ENCODE measurements around the gene AHDC1.
"Not testable (repeated sequence)": the region's sequence is repeated elsewhere in the genome, so short reads cannot be mapped to it uniquely, and the experiment has no call there.

The AHDC1 gene

GRCh38 chr1:27539901-27540861, 63.8 kb downstream of the AHDC1 start:
- in situ Hi-C loops (cut with MboI; ENCODE audit: low sequenced_read_pairs): no loop called here

DNA sequence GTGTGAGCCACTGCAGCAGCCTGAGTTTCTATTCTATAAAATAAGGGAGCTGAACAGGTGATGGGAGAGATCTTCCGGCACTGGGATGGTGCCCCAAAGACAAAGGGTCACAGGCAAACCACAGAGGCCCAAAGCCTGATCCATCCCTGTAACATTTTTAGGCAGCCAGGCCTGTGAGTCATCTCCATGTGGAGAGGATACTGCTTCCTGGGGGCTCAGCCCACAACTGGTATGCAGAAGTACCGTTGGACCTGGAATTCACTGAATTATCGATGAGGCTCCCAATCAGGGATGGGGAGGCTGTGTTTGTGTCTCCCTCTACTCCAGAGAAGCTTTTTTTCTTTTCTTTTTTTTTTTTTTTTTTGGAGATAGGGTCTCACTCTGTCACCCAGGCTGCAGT, 65.2 kb downstream of the AHDC1 start:
- in situ Hi-C loops (cut with MboI; ENCODE audit: low sequenced_read_pairs): no loop called here

DNA sequence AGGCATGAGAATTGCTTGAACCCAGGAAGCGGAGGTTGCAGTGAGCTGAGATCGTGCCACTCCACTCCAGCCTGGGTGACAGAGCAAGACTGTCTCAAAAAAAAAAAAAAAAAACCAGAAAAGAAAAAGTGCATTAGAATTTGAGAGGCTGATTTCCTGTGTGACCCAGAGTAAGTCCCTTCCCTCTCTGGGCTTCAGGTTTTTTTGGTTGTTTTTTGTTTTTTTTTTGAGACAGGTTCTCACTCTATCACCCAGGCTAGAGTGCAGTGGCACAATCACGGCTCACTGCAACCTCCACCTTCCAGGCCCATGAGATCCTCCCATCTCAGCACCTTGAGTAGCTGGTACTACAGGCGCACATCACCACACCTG, 65.7 kb downstream of the AHDC1 start:
- in situ Hi-C loops (cut with MboI; ENCODE audit: low sequenced_read_pairs): not testable (repeated sequence)

- in situ Hi-C loops (cut with MboI; ENCODE audit: low sequenced_read_pairs): no loop called here
Observed at GRCh38 chr1:27536767-27537166, 67.2 kb downstream of the AHDC1 start.

- in situ Hi-C loops (cut with MboI; ENCODE audit: low sequenced_read_pairs): no loop called here
Observed at GRCh38 chr1:27536010-27536757, 67.8 kb downstream of the AHDC1 start.

DNA sequence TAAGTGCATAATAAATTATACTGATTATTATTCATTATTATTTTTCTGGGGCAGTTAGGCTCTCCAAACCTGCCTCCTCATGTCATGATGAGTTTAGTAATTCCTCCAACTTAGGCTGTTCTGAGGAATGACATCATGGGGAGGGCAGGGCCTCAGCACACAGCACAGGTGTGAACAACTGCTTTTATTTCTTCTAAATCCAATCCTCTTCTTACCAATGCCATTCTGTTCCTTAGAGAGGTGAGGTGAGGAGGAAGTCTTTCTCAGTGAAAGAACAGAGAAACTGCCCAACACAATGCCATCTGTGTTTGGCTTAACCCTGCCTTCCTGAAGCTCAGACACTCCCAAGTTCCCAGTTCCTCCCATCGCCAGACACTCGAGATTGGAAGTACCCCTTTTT, 68.6 kb downstream of the AHDC1 start:
- in situ Hi-C loops (cut with MboI; ENCODE audit: low sequenced_read_pairs): no loop called here

- in situ Hi-C loops (cut with MboI; ENCODE audit: low sequenced_read_pairs): no loop called here
Observed at GRCh38 chr1:27531959-27532685, 71.8 kb downstream of the AHDC1 start.

DNA sequence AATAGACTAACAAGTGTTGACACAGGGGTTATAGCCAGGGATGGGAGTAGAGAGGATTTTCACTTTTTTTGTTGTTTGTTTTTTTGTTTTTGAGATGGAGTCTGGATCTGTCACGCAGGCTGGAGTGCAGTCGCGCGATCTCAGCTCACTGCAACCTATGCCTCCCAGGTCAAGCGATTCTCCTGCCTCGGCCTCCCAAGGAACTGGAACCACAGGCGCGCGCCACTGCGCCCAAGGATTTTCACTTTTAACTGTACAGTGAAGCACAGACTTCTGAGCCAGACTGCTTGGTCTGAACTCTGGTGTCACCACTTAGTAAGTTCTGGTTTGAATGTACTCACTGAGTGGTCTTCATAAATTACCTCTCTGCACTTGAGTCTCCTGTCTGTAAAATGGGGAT, 73.8 kb downstream of the AHDC1 start:
- in situ Hi-C loops (cut with MboI; ENCODE audit: low sequenced_read_pairs): no loop called here

DNA sequence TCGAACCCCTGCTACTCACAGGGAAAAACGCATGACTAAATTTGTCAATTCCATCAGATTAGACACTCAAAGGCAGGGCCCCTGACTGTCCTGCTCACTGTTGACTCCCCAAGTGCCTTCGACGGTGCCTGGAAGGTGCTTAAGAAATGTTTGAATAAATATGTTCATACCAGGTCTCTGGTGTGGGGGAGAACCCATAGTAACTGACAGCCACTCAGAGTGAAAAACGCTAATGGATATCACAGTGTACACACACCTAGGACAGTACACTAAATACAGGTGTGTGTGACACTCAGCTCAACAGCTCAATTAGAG, 74.3 kb downstream of the AHDC1 start:
- in situ Hi-C loops (cut with MboI; ENCODE audit: low sequenced_read_pairs): no loop called here

DNA sequence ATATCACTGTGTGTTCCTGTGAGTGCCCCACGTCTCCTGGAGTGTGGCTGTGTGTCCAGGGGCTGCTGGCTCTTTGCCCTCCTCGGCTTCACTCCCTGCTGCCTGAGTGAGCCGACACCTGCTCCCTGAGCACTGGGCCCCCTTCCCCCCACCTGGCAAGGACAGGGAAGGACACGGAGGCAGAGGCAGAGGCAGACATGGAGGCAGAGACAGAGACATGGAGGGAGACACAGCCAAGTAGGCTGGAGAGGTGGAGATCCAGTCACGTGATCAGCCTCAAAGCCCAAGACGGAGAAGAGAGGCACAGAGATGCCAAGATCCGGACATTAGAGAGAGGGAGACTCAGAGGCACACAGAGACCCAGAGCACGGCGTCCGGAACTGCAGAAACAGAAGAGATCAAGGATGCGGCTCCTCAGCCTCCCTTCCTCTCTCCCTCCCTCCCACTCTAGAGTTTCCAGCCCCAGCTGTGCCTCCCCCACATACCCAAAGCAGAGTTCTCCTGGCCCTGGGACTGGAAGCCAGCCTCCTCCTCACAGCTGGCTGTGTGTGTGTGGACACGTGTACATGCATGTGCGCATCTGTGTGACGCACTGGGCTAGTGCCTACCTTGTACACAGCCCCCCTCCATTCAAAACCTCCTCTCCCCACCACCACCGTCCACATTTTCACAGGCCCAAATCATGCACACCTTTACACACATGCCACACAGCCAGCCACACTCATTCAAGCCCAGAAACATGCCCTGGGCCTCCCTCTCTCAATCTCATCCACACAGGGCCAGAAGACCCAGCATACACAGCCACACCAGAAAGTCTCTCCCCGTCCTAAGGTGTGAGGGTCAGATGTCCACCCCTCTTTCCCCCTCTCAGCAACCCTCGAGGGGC, 74.9 kb downstream of the AHDC1 start:
- in situ Hi-C loops (cut with MboI; ENCODE audit: low sequenced_read_pairs): no loop called here

DNA sequence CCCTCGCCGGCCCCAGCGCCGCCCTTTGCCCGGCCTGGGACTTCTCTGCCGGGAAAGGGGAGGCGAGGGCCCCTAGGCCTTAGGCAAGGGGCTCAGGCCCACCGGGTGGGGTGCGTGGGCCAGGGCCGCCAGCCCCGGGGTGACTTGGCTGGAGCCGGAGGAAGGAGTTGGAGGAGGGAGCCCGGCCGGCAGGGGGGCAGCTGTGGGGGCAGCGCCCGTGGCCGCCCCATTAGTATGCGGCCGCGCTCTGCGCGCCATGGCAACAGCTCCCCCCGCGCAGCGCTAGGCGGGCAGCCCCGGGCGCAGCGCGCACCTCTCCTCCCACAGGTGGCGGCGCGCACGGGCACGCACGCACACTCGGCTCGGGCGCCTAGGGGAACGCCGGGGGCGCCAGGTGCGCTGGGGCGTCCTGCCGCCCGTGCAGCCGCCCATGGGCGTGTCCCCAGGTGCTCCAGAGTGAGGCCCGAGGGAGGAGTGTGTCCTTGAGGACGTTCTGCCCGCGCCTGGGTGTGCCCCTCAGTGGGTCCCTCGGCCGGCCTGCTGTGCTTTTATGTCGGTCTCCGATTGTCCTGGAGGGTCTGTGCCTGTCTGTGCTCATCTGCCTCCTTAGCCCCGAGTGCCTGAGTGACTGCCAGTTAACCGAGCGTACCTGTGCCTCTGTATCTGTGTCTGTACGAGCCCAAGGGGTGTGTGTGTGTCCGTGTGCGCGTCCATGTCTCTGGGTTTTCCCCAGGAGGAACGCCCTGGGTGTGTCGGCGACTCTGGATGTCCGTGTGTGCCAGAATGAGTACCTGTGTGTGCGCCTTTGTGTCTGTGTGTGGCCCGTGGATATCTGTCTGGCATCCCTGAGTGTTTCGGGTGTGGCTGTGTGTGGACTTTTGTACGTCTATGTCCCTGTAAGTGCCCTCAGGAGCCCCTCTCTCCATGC, 75.8 kb downstream of the AHDC1 start:
- in situ Hi-C loops (cut with MboI; ENCODE audit: low sequenced_read_pairs): no loop called here

DNA sequence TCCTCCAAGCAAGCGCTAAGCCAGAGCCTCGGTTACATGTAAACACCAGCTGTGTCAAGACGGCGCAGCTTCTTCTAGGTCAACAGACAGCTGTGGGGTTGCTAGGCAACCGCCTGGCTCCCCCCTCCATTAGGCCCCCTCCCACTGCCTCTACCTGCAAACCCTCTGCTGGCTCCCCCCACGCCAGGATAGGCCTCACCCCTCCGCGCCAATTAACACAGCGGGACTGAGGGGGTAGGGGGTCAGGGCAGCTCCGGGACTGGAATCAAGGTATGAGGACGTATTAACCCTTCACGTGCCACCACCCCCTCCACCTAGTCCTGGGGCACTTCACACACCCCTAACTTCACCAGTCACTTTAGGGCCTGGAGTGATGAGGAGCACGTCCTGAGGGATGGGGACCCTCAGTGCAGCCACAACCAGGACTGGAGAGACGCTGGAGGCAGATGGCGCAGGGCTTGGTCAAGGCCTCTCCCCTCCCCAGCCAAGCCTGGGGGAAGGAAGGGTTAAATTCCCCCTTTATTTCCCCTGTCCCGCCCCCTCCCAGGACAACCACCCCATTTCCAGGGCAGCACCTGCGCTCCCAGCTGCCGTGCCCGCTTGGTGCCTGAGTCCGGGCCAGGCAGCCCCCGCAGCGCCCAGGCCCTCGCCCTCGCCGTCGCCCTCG, 76.6 kb downstream of the AHDC1 start:
- in situ Hi-C loops (cut with MboI; ENCODE audit: low sequenced_read_pairs): no loop called here

DNA sequence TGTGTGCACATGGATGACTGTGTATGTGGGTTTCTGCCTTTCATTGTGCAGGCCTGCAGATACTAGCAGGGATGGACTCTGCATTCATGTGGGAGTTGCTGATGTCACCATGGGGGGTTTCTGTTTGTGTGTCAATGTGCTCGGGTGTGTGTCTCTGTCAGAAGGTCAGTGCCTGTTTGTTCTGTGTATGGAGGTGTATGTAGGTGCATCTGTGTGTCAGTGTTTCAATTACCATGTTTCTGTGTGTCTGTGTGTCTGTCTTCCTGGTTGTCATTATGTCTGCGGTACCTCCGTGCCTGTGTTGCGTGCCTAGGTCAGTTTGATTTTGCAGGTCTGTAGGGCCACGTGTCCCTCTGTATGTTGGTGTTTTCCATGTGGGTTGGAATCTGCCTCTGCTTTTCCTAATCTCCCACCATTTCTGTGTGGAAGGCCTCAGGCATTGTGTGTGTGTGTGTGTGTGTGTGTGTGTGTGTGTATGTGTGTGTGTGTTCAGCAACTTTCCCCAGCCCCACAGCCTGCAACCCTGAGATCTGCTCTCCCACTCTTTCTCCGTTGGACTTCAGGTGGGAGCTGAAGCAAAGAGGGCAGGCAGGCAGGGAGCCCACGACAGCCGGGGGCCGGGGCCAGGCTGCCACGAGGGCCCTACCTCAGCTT, 77.2 kb downstream of the AHDC1 start:
- in situ Hi-C loops (cut with MboI; ENCODE audit: low sequenced_read_pairs): no loop called here

- in situ Hi-C loops (cut with MboI; ENCODE audit: low sequenced_read_pairs): no loop called here
Observed at GRCh38 chr1:27525296-27526272, 78.4 kb downstream of the AHDC1 start.

- in situ Hi-C loops (cut with MboI; ENCODE audit: low sequenced_read_pairs): no loop called here
Observed at GRCh38 chr1:27523337-27524020, 80.5 kb downstream of the AHDC1 start.

DNA sequence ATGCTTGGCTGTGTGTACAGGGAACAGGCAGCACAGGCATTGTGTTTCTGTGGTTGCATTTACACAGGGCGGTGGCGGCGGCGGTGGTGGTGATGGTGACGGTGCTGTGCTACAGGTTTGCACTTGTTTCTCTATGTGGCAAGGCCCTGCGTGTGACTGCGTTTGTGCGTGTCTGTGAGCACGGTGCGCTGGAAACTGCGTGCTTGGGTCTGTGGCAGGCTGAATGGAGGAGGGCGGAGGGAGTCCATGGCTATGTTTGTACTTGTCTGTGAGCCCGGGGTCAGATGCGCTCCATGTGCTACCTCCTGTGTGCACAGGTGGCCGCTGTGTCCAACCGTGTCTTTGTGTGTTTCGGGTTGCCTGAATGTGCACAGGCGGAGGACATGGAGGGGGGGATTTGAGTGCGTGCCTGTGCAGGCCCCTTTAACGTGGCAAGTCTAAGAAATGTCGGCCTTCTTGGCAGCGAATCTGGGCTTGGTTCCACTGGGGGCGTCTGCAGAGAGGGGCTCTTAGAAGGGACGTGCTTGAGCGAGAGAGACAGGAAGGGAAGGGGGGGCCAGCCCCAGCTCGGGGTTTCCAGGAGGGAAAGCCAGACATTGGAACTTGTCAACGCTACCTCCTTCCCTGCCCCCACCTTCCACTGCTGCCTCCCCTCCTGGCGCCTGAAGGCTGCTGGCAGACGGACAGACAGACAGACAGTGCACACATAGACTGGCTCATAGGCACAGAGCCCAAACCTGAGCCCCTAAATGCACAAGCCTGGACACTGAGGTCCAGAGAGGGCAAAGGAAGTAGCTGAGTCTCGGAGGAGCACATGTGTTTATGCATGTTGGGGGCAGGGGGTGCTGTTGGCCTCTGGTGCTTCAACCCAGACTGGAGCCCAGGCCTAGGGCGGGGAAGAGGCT, 81.3 kb downstream of the AHDC1 start:
- in situ Hi-C loops (cut with MboI; ENCODE audit: low sequenced_read_pairs): no loop called here
